ENCODE data around the gene SHISA7.

GRCh38 chr19:55447421-55448174 lies 4.5 kb upstream of the SHISA7 start:
- TF ChIP-seq CTCF (IDR thresholded peaks at IDR 0.05) (no peak), POLR2A (IDR thresholded peaks at IDR 0.05) (no peak)

All from heart left ventricle (tissue), 13 donors.